Activated CD8-positive, alpha-beta memory T cell treated with anti-CD3 and anti-CD28 coated beads, Interleukin-2, amount 10 ng/mL, durations not matched to agents 7 days and 5 days (primary cell): ENCODE data around the gene PRR5L. TPM values are rescaled to one million over a fixed set of nuclear protein-coding genes. Genes with fewer than 3 reads are reported as not detected.

Experiments used
- ATAC-seq: fragments of 150-1000 bp; cut with Tn5 transposase; one replicate; pipeline ENCODE4 v1.10.0; 2021; ENCODE audit warnings: moderate library complexity
- CTCF ChIA-PET: fragments of 350-600 bp; sonication (Branson Sonifier 250); formaldehyde crosslinking; loops from one replicate; lab custom pipeline; 2021; ENCODE audit warnings: antibody characterized with exemption; lab: Charles Lee
- DNase-seq: peaks from one replicate; pipeline ENCODE4 v3.0.0-alpha.2; 2020
- H3K27ac Mint-ChIP-seq: one replicate; pipeline ENCODE4 v1.8.0; 2021; ENCODE audit warnings: mild to moderate bottlenecking, mixed read lengths
- H3K27me3 Mint-ChIP-seq: one replicate; pipeline ENCODE4 v1.8.0; 2021; ENCODE audit warnings: mixed read lengths
- H3K36me3 Mint-ChIP-seq: one replicate; pipeline ENCODE4 v1.8.0; 2021; ENCODE audit warnings: mild to moderate bottlenecking, mixed read lengths
- H3K4me1 Mint-ChIP-seq: one replicate; pipeline ENCODE4 v1.8.0; 2021; ENCODE audit warnings: mixed read lengths
- H3K4me3 Mint-ChIP-seq: one replicate; pipeline ENCODE4 v1.8.0; 2021; ENCODE audit warnings: mild to moderate bottlenecking, moderate library complexity, mixed read lengths
- H3K9me3 Mint-ChIP-seq: one replicate; pipeline ENCODE4 v1.8.0; 2022; ENCODE audit warnings: low read depth, mixed read lengths
- total RNA-seq, 2 experiments: library from RNA; stranded (reverse); gene quantifications; one replicate each; pipeline ENCODE4 v1.2.3, GENCODE V29; 2021

The PRR5L gene
- total RNA-seq, 2 experiments from 2014 or later, result 6.6 to 11.1 TPM

GRCh38 chr11:36373016-36374010, 77.2 kb downstream of the PRR5L start:
- Mint-ChIP-seq H3K4me1 (peaks cover 20% of the 10 kb centered on the region), H3K27me3 (peaks cover 73% of the 10 kb centered on the region), H3K27ac (no peak overlapping the region), H3K4me3 (no peak overlapping the region), H3K9me3 (no peaks in the 10 kb centered on the region), H3K36me3 (peaks cover 2% of the 10 kb centered on the region)
- CTCF ChIA-PET, result interaction anchor here (1.2 kb wide), 1 partner anchor 10 kb away, joined by 4 read pairs; no protein-coding TSS in a partner anchor
- ATAC-seq (no peak), DNase-seq (no peak)

- H3K4me3 Mint-ChIP-seq, result no peak overlapping the region
- ATAC-seq (no peak), DNase-seq (no peak)
- H3K27me3 Mint-ChIP-seq, result peaks cover 85% of the 10 kb centered on the region
- peaks cover 26% of the 10 kb centered on the region for H3K4me1 Mint-ChIP-seq
- no peaks in the 10 kb centered on the region for H3K9me3 Mint-ChIP-seq
- peaks cover 4% of the 10 kb centered on the region for H3K36me3 Mint-ChIP-seq
- CTCF ChIA-PET, result interaction anchor here (1.3 to 1.9 kb wide), 3 partner anchors 19 to 82 kb away, joined by 5 to 8 read pairs (median 6); no protein-coding TSS in a partner anchor
- H3K27ac Mint-ChIP-seq, result no peak overlapping the region
These were observed 78.6 kb downstream of the PRR5L start for GRCh38 chr11:36374726-36375125.

GRCh38 chr11:36375353-36376008, 79.4 kb downstream of the PRR5L start:
- Mint-ChIP-seq H3K36me3 (peaks cover 4% of the 10 kb centered on the region), H3K4me3 (peak overlapping the region; percentile 90), H3K9me3 (no peaks in the 10 kb centered on the region), H3K4me1 (peaks cover 33% of the 10 kb centered on the region), H3K27ac (no peak overlapping the region), H3K27me3 (peaks cover 87% of the 10 kb centered on the region)
- no peak for ATAC-seq
- no peak for DNase-seq
- CTCF ChIA-PET, result interaction anchor here (0.6 to 2.8 kb wide), 8 partner anchors 12 to 135 kb away, joined by 3 to 13 read pairs (median 5); partner anchors contain the start of gene TRAF6

GRCh38 chr11:36376009-36376887, 80.2 kb downstream of the PRR5L start:
- DNase-seq, result no peak

GRCh38 chr11:36376888-36377758, 81.0 kb downstream of the PRR5L start:
- ATAC-seq (peak; percentile 74), DNase-seq (peak; percentile 67)
- Mint-ChIP-seq H3K36me3 (peaks cover 6% of the 10 kb centered on the region), H3K27ac (peak overlapping the region; percentile 74), H3K4me3 (peak overlapping the region; percentile 90), H3K9me3 (no peaks in the 10 kb centered on the region), H3K27me3 (peaks cover 80% of the 10 kb centered on the region), H3K4me1 (peaks cover 40% of the 10 kb centered on the region)
- CTCF ChIA-PET, result interaction anchor here (1.0 to 2.8 kb wide), 7 partner anchors 16 to 115 kb away, joined by 3 to 13 read pairs (median 6); no protein-coding TSS in a partner anchor

More at GRCh38 chr11:36376009-36376887, 80.2 kb downstream of the PRR5L start:
- H3K27me3 Mint-ChIP-seq, result peaks cover 85% of the 10 kb centered on the region
- peak overlapping the region; percentile 90 for H3K4me3 Mint-ChIP-seq
- peak; percentile 7 for ATAC-seq
- H3K36me3 Mint-ChIP-seq, result peaks cover 6% of the 10 kb centered on the region
- H3K9me3 Mint-ChIP-seq, result no peaks in the 10 kb centered on the region
- CTCF ChIA-PET, result interaction anchor here (0.6 to 2.8 kb wide), 10 partner anchors 13 to 134 kb away, joined by 3 to 13 read pairs (median 5); partner anchors contain the start of gene TRAF6
- H3K4me1 Mint-ChIP-seq, result peaks cover 38% of the 10 kb centered on the region
- peak overlapping the region; percentile 68 for H3K27ac Mint-ChIP-seq

- Mint-ChIP-seq H3K4me3 (peak overlapping the region; percentile 90), H3K27me3 (peaks cover 72% of the 10 kb centered on the region), H3K4me1 (peaks cover 40% of the 10 kb centered on the region), H3K9me3 (no peaks in the 10 kb centered on the region), H3K36me3 (peaks cover 6% of the 10 kb centered on the region), H3K27ac (peak overlapping the region; percentile 74)
- CTCF ChIA-PET, result interaction anchor here (1.1 to 2.8 kb wide), 6 partner anchors 17 to 115 kb away, joined by 3 to 13 read pairs (median 7); no protein-coding TSS in a partner anchor
- peak; percentile 16 for ATAC-seq
- no peak for DNase-seq
These were observed 81.9 kb downstream of the PRR5L start for GRCh38 chr11:36377759-36378564.

- H3K4me1 Mint-ChIP-seq, result peaks cover 42% of the 10 kb centered on the region
- H3K27me3 Mint-ChIP-seq, result peaks cover 60% of the 10 kb centered on the region
- H3K36me3 Mint-ChIP-seq, result peaks cover 6% of the 10 kb centered on the region
- H3K9me3 Mint-ChIP-seq, result no peaks in the 10 kb centered on the region
- no peak overlapping the region for H3K27ac Mint-ChIP-seq
- no peak for DNase-seq
- no peak overlapping the region for H3K4me3 Mint-ChIP-seq
- no peak for ATAC-seq
- CTCF ChIA-PET, result interaction anchor here (1.0 to 1.3 kb wide), 3 partner anchors 16 to 113 kb away, joined by 4 to 5 read pairs (median 4); no protein-coding TSS in a partner anchor
These were observed 83.6 kb downstream of the PRR5L start for GRCh38 chr11:36379653-36380052.

- H3K4me3 Mint-ChIP-seq, result peak overlapping the region; percentile 57
- DNase-seq (no peak), ATAC-seq (no peak)
- H3K27me3 Mint-ChIP-seq, result peaks cover 52% of the 10 kb centered on the region
- H3K9me3 Mint-ChIP-seq, result no peaks in the 10 kb centered on the region
- peaks cover 45% of the 10 kb centered on the region for H3K4me1 Mint-ChIP-seq
- CTCF ChIA-PET, result interaction anchor here (1.0 to 1.3 kb wide), 3 partner anchors 15 to 89 kb away, joined by 3 to 5 read pairs (median 4); no protein-coding TSS in a partner anchor
- H3K27ac Mint-ChIP-seq, result no peak overlapping the region
- peaks cover 6% of the 10 kb centered on the region for H3K36me3 Mint-ChIP-seq
These were observed 84.4 kb downstream of the PRR5L start for GRCh38 chr11:36380296-36381014.

GRCh38 chr11:36381015-36381360, 84.9 kb downstream of the PRR5L start:
- DNase-seq (no peak), ATAC-seq (no peak)
- H3K4me3 Mint-ChIP-seq, result peak overlapping the region; percentile 57
- H3K27ac Mint-ChIP-seq, result peak overlapping the region; percentile 66
- H3K9me3 Mint-ChIP-seq, result no peaks in the 10 kb centered on the region
- H3K4me1 Mint-ChIP-seq, result peaks cover 40% of the 10 kb centered on the region
- peaks cover 47% of the 10 kb centered on the region for H3K27me3 Mint-ChIP-seq
- CTCF ChIA-PET, result interaction anchor here (1.1 kb wide), 1 partner anchor 20 kb away, joined by 3 read pairs; no protein-coding TSS in a partner anchor
- peaks cover 6% of the 10 kb centered on the region for H3K36me3 Mint-ChIP-seq

GRCh38 chr11:36383195-36383594, 87.1 kb downstream of the PRR5L start:
- no peak for DNase-seq
- Mint-ChIP-seq H3K36me3 (peaks cover 5% of the 10 kb centered on the region), H3K27ac (no peak overlapping the region), H3K4me3 (no peak overlapping the region), H3K9me3 (no peaks in the 10 kb centered on the region), H3K27me3 (peaks cover 28% of the 10 kb centered on the region), H3K4me1 (peaks cover 29% of the 10 kb centered on the region)
- CTCF ChIA-PET, result interaction anchor here (1.3 kb wide), 1 partner anchor 10 kb away, joined by 4 read pairs; no protein-coding TSS in a partner anchor
- no peak for ATAC-seq
